ENCODE measurements around the gene TIAM1.

DNA sequence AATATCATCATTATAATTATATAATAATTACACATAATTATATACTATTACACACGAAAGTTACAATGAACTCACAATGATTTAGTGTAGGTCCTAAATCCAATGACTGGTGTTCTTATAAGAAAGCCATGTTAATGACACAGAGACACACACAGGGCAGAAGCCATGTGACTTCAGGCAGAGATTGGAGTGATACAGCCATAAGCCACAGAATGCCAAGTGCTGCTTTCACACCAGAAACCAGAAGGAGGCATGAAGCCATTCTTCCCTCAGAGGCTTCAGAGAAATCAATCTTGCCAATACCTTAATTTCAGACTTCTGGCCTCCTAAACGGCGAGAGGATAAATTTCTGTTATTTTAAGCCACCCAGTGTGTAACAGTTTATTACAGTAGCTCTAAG, 158.4 kb downstream of the TIAM1 start:
- TF ChIP-seq, protein P1, sequence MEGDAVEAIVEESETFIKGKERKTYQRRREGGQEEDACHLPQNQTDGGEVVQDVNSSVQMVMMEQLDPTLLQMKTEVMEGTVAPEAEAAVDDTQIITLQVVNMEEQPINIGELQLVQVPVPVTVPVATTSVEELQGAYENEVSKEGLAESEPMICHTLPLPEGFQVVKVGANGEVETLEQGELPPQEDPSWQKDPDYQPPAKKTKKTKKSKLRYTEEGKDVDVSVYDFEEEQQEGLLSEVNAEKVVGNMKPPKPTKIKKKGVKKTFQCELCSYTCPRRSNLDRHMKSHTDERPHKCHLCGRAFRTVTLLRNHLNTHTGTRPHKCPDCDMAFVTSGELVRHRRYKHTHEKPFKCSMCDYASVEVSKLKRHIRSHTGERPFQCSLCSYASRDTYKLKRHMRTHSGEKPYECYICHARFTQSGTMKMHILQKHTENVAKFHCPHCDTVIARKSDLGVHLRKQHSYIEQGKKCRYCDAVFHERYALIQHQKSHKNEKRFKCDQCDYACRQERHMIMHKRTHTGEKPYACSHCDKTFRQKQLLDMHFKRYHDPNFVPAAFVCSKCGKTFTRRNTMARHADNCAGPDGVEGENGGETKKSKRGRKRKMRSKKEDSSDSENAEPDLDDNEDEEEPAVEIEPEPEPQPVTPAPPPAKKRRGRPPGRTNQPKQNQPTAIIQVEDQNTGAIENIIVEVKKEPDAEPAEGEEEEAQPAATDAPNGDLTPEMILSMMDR (IDR thresholded peaks at IDR 0.05), result no peak
- no peak for TF ChIP-seq POLR2A (IDR thresholded peaks at IDR 0.05)

All from adrenal gland (tissue), 5 donors.